A549 (cell line): ENCODE results near the gene RCBTB2.

Experiments
- BHLHE40 ChIP-seq: IDR thresholded peaks from 2 replicates; pipeline ENCODE4 v1.6.1; 2012; ENCODE audit warnings: low read depth, low read length, inconsistent platforms
- CBX8 ChIP-seq: fragments of 200-600 bp; sonication (generic); IDR thresholded peaks from 2 replicates; pipeline ENCODE4 v1.6.1; 2016
- CEBPB ChIP-seq, 2 experiments: fragments of >200 bp in 1 of 2; sonication (Bioruptor Twin) in 1 of 2; formaldehyde crosslinking in 1 of 2; IDR thresholded peaks; 2 replicates each; pipeline ENCODE4 v1.6.1; 2012 to 2016
- CTCF ChIP-seq: fragments of >200 bp; sonication (Bioruptor Twin); formaldehyde crosslinking; IDR thresholded peaks from 3 replicates; pipeline ENCODE4 v1.5.1; 2016
- EP300 ChIP-seq, 2 experiments: fragments of >200 bp; sonication (Bioruptor Twin); formaldehyde crosslinking; IDR thresholded peaks; 2 replicates in 1 of 2; 3 replicates in 1 of 2; pipeline ENCODE4 v1.6.1; 2016 to 2017
- JUN ChIP-seq, 2 experiments: fragments of >200 bp; sonication (Bioruptor Twin); formaldehyde crosslinking; IDR thresholded peaks; 2 replicates in 1 of 2; 3 replicates in 1 of 2; pipeline ENCODE4 v1.6.1; 2016 to 2017
- KDM5A ChIP-seq: fragments of 200-600 bp; sonication (generic); IDR thresholded peaks from 2 replicates; pipeline ENCODE4 v1.6.1; 2016; ENCODE audit warnings: antibody characterized with exemption, mild to moderate bottlenecking
- MAX ChIP-seq: IDR thresholded peaks from 2 replicates; pipeline ENCODE4 v1.6.1; 2012
- POLR2A ChIP-seq: IDR thresholded peaks from 2 replicates; pipeline ENCODE4 v1.6.1; 2012; ENCODE audit warnings: mild to moderate bottlenecking, low read length
- RAD21 ChIP-seq, 2 experiments: fragments of >200 bp in 1 of 2; sonication (Bioruptor Twin) in 1 of 2; formaldehyde crosslinking in 1 of 2; IDR thresholded peaks in 1 of 2; conservative IDR thresholded peaks in 1 of 2; 2 replicates in 1 of 2; 3 replicates in 1 of 2; pipeline ENCODE4 v1.6.1; 2012 to 2018; ENCODE audit warnings: inconsistent platforms in 1 of 2
- RARB ChIP-seq: fragments of 250-450 bp; sonication (Bioruptor Pico); IDR thresholded peaks from 2 replicates; pipeline ENCODE4 v1.8.0; 2021; ENCODE audit warnings: mild to moderate bottlenecking, moderate library complexity
- SMC3 ChIP-seq: fragments of >200 bp; sonication (Bioruptor Twin); formaldehyde crosslinking; IDR thresholded peaks from 3 replicates; pipeline ENCODE4 v1.6.1; 2018; ENCODE audit warnings: inconsistent platforms
- TP53 ChIP-seq: fragments of 250-450 bp; sonication (Bioruptor Pico); IDR thresholded peaks from 2 replicates; pipeline ENCODE4 v1.5.0; 2021; ENCODE audit warnings: mild to moderate bottlenecking, moderate library complexity
- ZC3H11A ChIP-seq: fragments of 450-650 bp; IDR thresholded peaks from 2 replicates; pipeline ENCODE4 v1.6.1; 2014; ENCODE audit warnings: antibody characterized with exemption, mild to moderate bottlenecking

- TF ChIP-seq CTCF (no peak), BHLHE40 (no peak), SMC3 (no peak), ZC3H11A (no peak), JUN (IDR thresholded peaks at IDR 0.05) (no peak), TP53 (CRISPR knock-in tag) (no peak), POLR2A (no peak), RAD21 (conservative IDR thresholded peaks at IDR 0.05 in 1 of 2, IDR thresholded peaks at IDR 0.05 in 1 of 2) (no peak), CEBPB (IDR thresholded peaks at IDR 0.05) (no peak), MAX (no peak), RARB (no peak), CBX8 (no peak), KDM5A (no peak), EP300 (IDR thresholded peaks at IDR 0.05) (no peak)
Observed at GRCh38 chr13:48491423-48492095, 41.3 kb downstream of the RCBTB2 start.
